HG03432 (cell line): ENCODE data around the gene MAP2K5.

Experiments
- ATAC-seq: cut with Tn5 transposase; IDR thresholded peaks from one replicate; pipeline ENCODE4 v1.9.1; 2021; ENCODE audit warnings: mild to moderate bottlenecking, moderate library complexity; ENCODE audit not compliant: unreplicated experiment

Gene MAP2K5

DNA sequence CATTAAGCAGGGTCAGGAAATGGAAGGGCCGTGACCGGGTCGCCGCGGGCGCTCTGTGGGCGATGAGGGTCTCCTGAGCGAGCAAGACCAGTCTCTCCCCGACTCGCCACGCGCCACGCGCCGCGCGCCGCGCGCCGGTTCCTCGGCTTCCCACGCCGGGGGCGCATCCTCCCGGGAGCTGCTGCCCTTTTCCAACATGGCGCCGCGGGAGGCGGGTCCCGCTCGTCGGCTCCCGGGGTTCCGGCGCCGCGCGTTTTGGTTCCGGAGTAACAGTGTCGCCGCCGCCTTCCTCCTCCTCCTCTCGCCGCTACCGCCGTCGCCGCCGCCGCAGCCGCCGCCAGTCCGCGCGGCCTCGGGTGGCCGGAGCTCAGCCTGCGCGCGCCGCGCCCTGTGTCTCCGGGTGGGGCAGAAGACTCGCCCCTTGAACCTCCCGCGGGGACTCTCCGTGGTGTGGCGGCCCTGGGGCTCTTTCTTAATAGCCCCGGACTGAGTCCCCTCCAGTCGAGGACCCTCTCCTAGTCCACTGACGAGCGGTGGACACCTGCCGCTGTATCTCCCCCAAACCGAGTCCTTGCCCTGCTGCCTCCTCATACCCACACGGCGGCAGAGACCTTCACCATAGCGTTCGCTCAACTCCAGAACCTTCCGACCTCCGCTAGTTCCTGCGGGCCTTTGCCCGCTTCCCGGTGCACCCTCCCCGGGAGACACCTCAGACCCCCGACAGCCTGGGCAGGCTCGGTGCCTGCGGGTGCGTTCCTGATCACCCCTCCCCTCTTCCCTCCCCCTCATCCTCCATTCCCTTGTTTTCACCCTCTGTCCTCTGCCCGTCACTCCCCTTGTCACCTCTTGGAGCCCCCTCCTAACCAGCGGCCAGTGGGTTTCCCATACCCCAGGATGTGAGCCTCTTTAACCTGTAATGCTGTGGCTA lies at the start of gene MAP2K5:
TSS of gene MAP2K5 (plus strand) at position 284 of the 928 bp plus-strand sequence. CDS start at position 917, 633 bp downstream.
- ATAC-seq: peak; percentile 59

- ATAC-seq: no peak
These were observed 46.9 kb upstream of the MAP2K5 start for GRCh38 chr15:67495585-67495984.

DNA sequence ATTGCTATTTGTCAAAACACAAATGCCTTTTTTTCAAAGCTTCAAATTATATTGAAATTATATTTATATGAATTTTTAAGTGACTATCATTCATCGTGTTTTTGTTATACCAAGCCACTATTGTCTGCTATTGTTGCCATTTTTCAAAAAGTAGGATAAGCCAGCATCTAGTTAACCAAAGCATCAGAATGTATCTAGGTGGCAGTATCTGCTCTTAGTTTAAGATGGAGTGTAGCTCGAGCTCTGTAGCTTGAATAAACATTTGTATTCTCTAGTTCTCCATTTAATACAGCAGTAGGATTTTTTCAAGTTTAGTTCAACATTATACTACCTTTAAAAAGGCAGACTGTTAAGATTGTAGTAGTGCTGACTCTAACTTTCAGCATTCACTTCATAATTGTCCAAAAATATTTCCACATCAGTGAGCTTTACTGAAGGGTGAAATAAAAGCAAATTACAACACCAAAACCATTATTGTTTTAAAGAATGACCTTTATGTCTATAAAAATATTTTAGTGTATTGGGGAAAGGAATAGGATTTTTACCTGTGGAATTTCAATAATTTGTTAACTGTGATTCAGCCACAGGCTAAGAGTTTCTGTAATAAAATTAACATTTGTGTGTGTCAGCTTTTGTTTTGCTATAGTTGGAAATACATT lies 41.2 kb upstream of the MAP2K5 start:
- ATAC-seq: no peak

GRCh38 chr15:67501836-67502461 lies 40.6 kb upstream of the MAP2K5 start:
- ATAC-seq: no peak

DNA sequence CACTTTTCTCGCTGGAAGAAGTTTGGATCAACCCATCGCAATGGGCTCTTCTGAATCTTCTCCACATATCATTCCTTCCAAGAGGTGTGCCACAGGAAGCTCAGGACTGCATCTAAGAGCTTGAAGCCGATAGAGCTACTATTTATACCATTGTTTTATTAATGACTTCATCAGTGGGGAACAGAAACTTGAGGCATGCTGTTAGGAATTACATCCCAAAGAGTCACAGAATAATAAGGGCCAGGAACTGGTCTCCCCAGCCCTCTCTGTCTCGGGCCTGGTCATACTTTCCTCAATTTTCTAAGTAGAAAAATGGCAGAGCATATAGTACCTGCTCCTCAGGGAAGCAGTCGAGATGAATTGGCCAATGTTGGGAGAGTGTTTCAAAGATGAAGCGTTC lies 38.4 kb upstream of the MAP2K5 start:
- ATAC-seq: no peak

DNA sequence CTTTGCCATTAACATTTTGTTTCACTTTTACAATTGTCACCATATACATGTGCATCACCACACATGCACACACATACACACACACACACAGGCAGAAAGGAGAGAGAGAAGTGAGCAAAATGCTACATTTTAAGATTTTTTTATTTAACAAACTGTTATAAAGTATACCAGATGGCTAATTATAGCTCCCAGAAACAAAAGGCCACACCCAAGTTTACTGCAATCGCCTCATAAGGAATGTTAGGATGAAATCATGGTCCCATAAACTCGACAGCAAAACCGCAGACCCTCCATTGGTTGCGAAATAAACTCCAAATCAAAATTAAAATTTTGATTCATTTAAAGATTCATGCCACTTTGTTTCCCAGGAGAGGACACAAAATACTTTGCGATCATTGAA lies 37.7 kb upstream of the MAP2K5 start:
- ATAC-seq: no peak

- no peak for ATAC-seq
These were observed 36.6 kb upstream of the MAP2K5 start for GRCh38 chr15:67505675-67506572.

DNA sequence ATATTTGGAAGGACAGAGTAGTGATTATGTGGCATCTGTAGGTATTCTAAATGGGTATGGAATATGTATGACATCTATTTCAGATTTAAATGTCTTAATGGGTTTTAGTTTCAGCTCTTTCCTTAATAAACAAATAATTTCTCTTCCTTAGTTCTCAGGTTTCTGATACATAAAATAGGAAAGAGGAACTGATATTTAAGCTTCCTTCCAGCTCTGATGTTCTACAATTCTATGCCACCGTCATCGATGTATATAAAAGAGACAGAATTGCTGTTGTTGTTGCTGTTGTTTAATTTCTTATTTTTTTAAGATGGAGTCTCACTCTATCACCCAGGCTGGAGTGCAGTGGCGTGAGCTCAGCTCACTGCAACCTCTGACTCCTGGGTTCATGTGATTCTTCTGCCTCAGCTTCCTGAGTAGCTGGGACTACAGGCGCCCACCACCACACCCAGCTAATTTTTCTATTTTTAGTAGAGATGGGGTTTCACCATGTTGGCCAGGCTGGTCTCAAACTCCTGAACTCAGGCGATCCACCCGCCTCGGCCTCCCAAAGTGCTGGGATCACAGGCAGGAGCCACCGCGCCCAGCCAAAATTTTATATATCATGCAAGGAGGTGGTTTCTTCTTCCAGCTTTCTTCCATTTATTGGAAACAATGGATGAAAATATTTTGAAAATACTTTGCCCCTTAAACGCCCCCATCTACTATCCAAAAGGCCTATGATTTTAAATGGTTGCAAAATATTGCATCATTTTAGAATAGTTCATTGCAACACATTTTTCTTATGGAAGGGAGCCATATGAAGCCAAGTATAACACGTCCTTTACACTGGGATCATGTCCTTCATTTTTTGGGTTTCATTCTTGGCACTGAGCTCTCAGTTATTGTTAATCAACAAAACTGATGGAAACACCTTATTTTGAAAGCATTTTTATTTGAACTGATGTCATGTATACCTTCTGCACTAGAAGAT lies 35.4 kb upstream of the MAP2K5 start:
- no peak for ATAC-seq

- no peak for ATAC-seq
These were observed 34.1 kb upstream of the MAP2K5 start for GRCh38 chr15:67508407-67508806.

DNA sequence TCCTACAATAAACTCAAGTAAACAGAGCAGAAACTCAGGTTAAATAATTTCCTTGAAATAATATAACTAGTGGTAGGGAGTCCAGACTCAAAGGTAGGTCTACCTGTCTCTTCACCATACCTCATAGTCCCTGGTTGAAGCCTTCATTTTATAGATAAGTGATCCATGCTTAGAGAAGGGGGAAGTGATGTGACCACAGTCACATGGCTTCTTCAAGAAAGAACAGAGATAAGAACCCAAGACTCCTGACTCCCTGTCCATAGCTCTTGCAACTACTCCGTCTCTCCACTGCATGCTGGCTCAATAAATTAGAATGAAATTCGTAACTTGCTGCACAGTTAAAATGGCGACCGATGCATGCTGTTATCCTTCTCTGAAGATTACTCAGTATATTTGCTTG lies 32.6 kb upstream of the MAP2K5 start:
- no peak for ATAC-seq

DNA sequence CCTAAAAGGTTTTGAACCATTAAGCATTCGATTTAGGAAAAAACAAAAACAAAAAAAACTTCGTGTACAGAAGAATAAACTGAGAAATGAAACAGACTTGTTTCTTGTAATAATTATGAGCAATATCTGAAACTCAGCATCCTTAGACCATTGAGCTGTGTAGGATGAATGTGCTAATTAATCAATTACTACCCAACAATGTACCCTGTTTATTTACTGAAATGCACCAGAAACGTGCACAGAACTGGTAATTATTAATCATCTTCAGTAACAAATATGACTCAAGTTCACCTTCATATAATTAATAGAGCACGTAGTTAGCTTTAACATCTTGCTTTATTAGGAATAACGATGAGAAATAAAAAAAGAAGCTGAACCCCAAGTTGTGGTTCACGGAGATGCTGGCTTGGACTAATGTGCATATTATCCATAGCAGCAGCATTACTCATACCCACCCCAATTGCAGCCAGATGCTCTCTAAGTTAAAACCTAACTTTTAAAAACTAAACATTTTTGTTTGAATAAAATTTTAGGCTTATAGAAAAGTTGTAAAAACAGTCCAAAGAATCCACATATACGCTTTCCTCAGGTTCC lies 31.8 kb upstream of the MAP2K5 start:
- no peak for ATAC-seq

- no peak for ATAC-seq
These were observed 30.9 kb upstream of the MAP2K5 start for GRCh38 chr15:67511606-67512005.

DNA sequence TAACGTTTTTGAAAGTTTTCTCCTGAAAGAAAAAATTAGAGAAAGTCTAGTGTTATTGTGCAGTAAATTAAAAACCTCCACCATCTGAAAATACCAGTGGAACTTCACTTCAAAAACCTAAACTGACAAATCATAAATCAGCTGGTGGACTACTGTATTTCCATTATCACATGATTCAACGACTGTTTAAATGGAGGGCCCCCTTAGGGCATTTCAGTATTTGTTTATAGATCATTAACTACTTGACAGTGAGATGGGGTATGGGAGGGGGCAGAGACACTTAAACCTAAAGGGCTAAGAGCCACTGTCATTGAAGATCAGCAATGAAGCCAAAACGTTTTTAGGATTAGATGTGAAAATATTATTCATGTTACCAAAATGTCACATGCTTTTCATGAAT lies 30.4 kb upstream of the MAP2K5 start:
- ATAC-seq: no peak

- no peak for ATAC-seq
These were observed 29.4 kb upstream of the MAP2K5 start for GRCh38 chr15:67512933-67513714.

GRCh38 chr15:67515090-67515489 lies 27.4 kb upstream of the MAP2K5 start:
- no peak for ATAC-seq

- ATAC-seq: no peak
These were observed 26.9 kb upstream of the MAP2K5 start for GRCh38 chr15:67515557-67515956.

DNA sequence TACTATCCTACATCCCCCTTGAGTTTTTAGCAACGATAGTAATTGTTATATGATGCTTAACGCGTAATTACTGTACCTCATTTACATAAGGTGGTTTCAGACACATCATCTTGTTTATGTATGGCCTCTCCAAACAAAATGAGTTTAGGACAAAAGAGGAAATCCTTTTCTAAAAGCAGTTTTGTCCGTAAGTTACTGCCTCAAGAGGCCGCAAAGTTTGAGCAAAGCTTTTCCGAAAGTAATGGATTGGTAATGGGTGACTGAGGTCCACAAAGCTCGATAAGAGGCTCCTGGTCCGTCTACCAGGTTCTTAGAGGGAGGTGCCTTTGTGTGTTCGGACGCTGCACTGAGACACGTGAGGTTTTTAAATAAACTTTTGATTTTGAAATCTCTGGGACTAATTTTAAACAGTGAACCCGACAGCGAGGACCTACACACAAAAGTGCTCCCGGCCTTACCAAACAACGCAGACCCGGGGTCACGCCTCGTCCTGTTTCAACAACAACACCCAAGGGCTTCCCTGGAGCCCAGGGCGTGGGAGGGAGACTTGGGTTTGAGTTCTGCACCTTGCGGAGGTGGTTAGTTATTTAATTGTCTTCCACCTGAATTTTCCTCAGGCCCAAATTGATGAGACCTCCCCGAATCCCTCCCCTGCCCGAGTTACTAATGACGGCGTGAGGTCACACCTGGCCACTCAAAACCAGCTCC lies 22.0 kb upstream of the MAP2K5 start:
- peak; percentile 2 for ATAC-seq
